GM18498 (cell line): ENCODE data around the gene NFIA.

Experiments
- ATAC-seq: cut with Tn5 transposase; IDR thresholded peaks from one replicate; pipeline ENCODE4 v1.9.1; 2021; ENCODE audit warnings: mild to moderate bottlenecking, moderate library complexity; ENCODE audit not compliant: unreplicated experiment

NFIA gene

GRCh38 chr1:61208172-61208571, 125.8 kb downstream of the NFIA start:
- ATAC-seq: no peak

DNA sequence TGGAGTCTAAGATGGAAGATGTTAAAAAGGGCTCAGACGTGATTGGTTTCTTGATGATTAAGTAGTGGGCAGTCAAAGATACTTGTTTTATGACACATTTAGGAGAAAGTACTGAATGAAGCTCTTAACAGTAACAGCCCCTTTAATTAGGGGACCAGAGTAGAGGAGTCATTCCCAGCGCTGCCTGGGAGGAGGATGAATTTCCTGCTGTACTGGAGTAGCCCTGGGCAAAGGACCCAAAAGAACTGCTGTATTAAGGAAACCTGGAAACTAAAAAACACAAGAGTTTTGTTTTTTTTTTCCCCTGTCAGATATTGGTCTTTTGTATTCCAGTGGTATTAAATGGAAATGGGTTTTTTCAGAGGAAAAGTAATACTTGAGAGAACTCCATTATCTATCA, 126.5 kb downstream of the NFIA start:
- ATAC-seq: no peak

DNA sequence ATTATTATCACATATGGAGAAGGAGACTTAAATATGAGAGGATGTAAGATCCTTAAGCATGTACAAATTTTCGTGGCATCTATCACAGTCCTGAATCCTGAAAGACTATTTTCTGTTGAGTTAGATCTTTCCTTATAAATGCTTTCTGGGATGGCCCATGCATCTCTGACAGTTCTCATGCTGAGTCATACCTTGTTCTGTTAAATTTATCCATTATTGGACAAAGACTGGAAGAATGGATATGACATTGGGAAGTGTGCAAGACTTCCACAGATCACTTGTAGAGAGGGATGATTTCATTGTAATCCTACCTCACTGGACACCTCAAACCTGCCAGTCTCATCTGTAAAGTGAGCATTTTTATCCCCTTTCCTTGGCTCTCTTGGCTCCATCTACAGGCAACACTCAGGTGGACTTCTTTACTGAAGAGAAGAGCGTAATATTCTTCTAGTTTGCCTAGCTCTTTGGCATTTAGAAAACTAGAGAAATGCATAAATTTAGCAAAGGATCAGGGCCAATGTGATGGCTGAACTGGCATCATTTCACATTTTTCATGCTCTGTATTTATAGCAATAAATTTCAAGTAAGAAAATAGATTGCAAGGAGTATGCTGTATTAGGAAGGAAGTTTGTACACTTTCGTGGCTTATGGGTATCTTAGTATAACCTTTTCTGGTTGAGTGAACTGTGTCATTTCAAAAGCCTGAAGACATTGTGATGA, 128.2 kb downstream of the NFIA start:
- ATAC-seq: no peak

GRCh38 chr1:61213245-61214011, 131.1 kb downstream of the NFIA start:
- no peak for ATAC-seq

GRCh38 chr1:61215119-61215518, 132.8 kb downstream of the NFIA start:
- ATAC-seq: no peak

GRCh38 chr1:61215676-61216289, 133.4 kb downstream of the NFIA start:
- no peak for ATAC-seq

- ATAC-seq: no peak
These were observed 138.2 kb downstream of the NFIA start for GRCh38 chr1:61220536-61220935.

GRCh38 chr1:61221642-61222041, 139.3 kb downstream of the NFIA start:
- no peak for ATAC-seq

- no peak for ATAC-seq
These were observed 139.9 kb downstream of the NFIA start for GRCh38 chr1:61222240-61222639.

- no peak for ATAC-seq
These were observed 140.8 kb downstream of the NFIA start for GRCh38 chr1:61223140-61223539.

DNA sequence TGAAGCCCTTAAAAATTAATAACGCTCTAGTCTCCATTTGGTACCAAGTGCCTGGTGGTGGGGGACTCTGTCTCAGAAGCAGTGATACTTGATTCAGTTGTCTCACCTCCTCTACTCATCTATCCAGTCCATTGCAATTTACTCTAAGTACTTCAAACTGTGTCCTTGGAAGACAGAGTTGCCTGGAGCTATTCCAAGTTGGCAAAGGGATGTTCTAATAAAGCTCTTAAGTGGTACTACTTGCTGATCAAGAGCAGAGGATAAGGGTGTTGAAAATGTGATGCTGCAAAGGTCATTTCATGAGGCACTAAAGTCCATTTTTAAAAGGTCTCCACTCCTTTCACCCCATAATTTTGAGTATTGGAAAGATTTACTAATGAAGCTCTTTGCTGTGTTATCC, 142.2 kb downstream of the NFIA start:
- ATAC-seq: no peak

DNA sequence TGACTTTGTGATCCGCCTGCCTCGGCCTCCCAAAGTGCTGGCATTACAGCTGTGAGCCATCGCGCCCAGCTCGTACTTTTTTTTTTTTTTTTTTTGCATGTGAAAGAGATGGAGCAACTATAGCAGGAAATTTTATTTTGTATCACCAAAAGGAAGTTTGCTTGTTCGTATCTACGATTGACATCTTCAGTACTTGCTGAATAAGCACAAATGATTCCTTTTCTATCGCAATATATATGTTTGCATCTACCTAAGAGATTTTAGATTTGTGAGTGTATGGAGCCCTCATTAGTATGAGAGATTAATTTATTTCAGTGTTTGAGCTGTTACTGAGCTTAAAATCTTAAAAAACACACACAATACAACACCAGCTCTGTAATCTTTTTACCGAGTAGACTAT, 143.1 kb downstream of the NFIA start:
- ATAC-seq: no peak

DNA sequence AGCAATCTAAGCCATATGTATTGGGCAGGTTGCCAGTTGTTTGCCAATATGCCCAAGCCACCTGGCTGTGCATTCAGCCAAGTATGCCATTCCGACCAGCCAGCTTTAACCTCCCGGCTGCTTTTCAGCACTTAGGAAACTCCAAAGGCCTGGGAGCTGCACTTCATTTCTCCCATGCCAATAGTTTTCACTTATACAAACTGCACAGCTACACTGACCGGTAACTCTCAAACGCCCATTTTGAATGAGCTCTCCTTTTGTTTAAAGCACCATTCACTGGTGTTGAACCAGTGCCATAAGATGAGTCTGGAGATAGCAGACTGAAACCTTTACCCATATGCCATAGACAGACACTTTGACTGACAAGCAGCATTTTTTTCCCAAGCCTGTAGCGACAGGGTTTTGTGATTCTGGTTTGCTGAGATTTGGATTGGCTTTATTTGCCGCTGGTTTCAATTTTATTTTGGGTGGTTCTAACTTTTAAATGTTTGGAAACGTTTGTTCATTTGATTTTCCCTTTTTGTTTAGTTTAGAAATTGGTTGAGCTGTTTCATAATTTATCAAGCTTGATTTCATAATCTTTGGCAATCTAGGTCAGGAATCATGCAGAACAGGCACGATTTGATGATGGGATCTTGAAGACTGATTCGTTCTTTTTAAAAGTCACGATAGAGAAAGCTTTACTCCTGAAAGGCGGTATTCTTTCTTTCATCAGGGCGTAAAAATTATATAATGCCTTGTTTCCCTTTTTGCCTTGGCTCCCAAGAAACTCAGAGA, 144.6 kb downstream of the NFIA start:
- no peak for ATAC-seq

GRCh38 chr1:61227857-61228550, 145.6 kb downstream of the NFIA start:
- no peak for ATAC-seq

GRCh38 chr1:61230523-61230922, 148.2 kb downstream of the NFIA start:
- no peak for ATAC-seq

- ATAC-seq: no peak
These were observed 149.4 kb downstream of the NFIA start for GRCh38 chr1:61231795-61232194.

DNA sequence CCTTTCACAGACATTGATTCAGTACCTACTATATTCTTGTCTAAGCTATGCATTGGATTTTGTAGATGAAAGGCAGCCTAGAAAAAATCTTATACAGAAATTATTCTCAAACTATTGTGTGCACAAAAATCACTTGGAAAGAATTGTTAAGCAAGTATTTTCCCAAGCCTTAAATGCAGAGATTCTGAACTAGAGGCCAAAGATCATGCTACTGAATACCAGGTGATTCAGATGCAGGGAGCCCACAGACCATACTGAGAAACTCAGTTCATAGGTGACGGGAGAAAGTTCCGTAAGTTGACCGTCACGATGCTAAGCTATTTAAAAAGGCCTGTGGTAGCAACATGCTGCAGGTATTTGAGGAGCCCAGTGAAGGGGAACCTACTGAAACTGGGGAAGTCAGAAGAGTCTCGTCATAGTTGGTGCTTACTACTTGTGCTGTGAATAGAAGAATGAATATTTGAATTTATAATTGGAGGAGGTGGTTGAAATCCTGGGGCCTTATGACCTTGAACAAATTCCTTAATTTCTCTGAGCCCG, 150.8 kb downstream of the NFIA start:
- no peak for ATAC-seq

GRCh38 chr1:61234587-61234919, 152.2 kb downstream of the NFIA start:
- ATAC-seq: no peak

- no peak for ATAC-seq
These were observed 154.8 kb downstream of the NFIA start for GRCh38 chr1:61237147-61237546.

DNA sequence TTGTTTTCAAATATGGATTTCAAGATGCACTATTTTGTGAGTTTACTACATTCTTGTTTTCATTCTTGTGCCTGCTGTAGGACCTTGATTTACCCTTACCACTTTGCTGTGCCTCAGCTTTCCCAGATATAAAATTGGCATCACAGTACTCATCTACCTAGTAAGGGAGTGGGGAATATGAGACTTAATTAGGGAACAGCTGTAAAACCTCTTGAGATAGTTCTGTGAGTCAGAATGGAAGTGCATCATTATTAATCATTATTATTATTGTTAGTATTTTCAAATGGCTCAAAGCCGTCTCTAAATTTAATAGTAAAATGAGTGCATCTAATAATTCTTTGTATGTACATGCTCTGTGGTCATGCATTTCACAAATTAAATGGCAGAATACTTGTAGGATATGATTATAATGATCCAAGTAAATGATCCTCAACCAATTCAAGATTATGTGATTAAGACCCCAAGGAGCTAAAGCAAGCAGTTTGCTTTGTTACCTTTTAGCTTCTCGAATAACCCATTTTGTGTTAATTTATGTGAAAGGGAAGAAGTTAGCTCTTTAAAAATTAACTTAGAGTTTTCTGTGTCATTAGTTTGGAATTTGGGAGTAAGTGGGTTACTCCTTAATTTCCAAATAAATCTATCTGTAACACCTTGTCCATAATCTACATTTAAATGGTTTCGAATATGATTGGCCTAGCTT, 155.4 kb downstream of the NFIA start:
- no peak for ATAC-seq
